Keratinocyte (primary cell): ENCODE results near the gene RETREG1. TPM values are rescaled to one million over a fixed set of nuclear protein-coding genes. Genes with fewer than 3 reads are reported as not detected.

Experiments used
- DNase-seq: peaks from one replicate; pipeline ENCODE4 v3.0.0-alpha.2; 2011; ENCODE audit warnings: low read depth, missing footprints, low spot score
- FAIRE-seq: peaks from 2 replicates; lab custom pipeline; 2011; peaks lifted over from hg19 to GRCh38; lab: Jason Lieb, UNC
- H2AFZ ChIP-seq: 2 replicates; pipeline ENCODE4 v1.6.0; 2012; ENCODE audit warnings: low read length, control low read depth, inconsistent platforms; ENCODE audit not compliant: control insufficient read depth
- H3K27ac ChIP-seq: 2 replicates; pipeline ENCODE4 v1.5.1; 2011; ENCODE audit warnings: low read length; ENCODE audit not compliant: control insufficient read depth, insufficient read depth
- H3K27me3 ChIP-seq: 3 replicates; pipeline ENCODE4 v1.6.0; 2011; ENCODE audit warnings: low read length; ENCODE audit not compliant: control insufficient read depth, insufficient read depth; ENCODE audit errors: extremely low read depth
- H3K36me3 ChIP-seq, 2 experiments: 2 replicates in 1 of 2; 3 replicates in 1 of 2; pipeline ENCODE4 v1.5.1; 2011; ENCODE audit warnings: low read length in 2 of 2, mild to moderate bottlenecking in 1 of 2; ENCODE audit not compliant: control insufficient read depth in 2 of 2, insufficient read depth in 2 of 2; ENCODE audit errors: extremely low read depth in 1 of 2
- H3K4me1 ChIP-seq: 3 replicates; pipeline ENCODE4 v1.5.1; 2011; ENCODE audit warnings: low read length; ENCODE audit not compliant: control insufficient read depth, insufficient read depth; ENCODE audit errors: extremely low read depth
- H3K4me2 ChIP-seq: 3 replicates; pipeline ENCODE4 v1.6.0; 2011; ENCODE audit warnings: low read depth, low read length; ENCODE audit not compliant: control insufficient read depth, insufficient read depth; ENCODE audit errors: extremely low read depth
- H3K4me3 ChIP-seq, 3 experiments: fragments of 200-600 bp in 1 of 3; sonication (generic) in 1 of 3; 2 replicates in 2 of 3; 3 replicates in 1 of 3; pipeline ENCODE4 v1.5.1; 2011 to 2016; ENCODE audit warnings: low read length in 3 of 3, mild to moderate bottlenecking in 3 of 3, control low read depth in 2 of 3, inconsistent platforms in 1 of 3, low read depth in 1 of 3, mixed read lengths in 1 of 3, mixed run types in 1 of 3, moderate library complexity in 1 of 3; ENCODE audit not compliant: control insufficient read depth in 2 of 3, insufficient read depth in 2 of 3; ENCODE audit errors: extremely low read depth in 1 of 3
- H3K79me2 ChIP-seq: 2 replicates; pipeline ENCODE4 v1.6.0; 2012; ENCODE audit warnings: low read length; ENCODE audit not compliant: control insufficient read depth, insufficient read depth
- H3K9ac ChIP-seq: 3 replicates; pipeline ENCODE4 v1.6.0; 2011; ENCODE audit warnings: low read length; ENCODE audit not compliant: control insufficient read depth, insufficient read depth; ENCODE audit errors: extremely low read depth
- H3K9me1 ChIP-seq: 3 replicates; pipeline ENCODE4 v1.6.0; 2011; ENCODE audit warnings: low read length; ENCODE audit not compliant: control insufficient read depth, insufficient read depth; ENCODE audit errors: extremely low read depth
- H3K9me3 ChIP-seq: 2 replicates; pipeline ENCODE4 v1.5.1; 2012; ENCODE audit warnings: low read depth, low read length; ENCODE audit not compliant: control insufficient read depth
- H4K20me1 ChIP-seq: 3 replicates; pipeline ENCODE4 v1.6.0; 2011; ENCODE audit warnings: low read length; ENCODE audit not compliant: control insufficient read depth, insufficient read depth; ENCODE audit errors: extremely low read depth
- CTCF ChIP-seq, 3 experiments: IDR thresholded peaks in 1 of 3; conservative IDR thresholded peaks in 1 of 3; optimal IDR thresholded peaks in 1 of 3; 2 replicates in 2 of 3; 3 replicates in 1 of 3; pipeline versions ENCODE3 to v1.5.1; 2011; ENCODE audit warnings: low read length in 3 of 3, mild to moderate bottlenecking in 3 of 3, moderate library complexity in 2 of 3, control low read depth in 1 of 3, inconsistent platforms in 1 of 3; ENCODE audit not compliant: insufficient read depth in 2 of 3; ENCODE audit errors: extremely low read depth in 1 of 3
- EZH2 ChIP-seq: IDR thresholded peaks from one replicate; pipeline ENCODE4 v1.6.1; 2012; ENCODE audit warnings: inconsistent platforms, mild to moderate bottlenecking, low read length, moderate library complexity
- dilution Hi-C: fragments of 300-500 bp; cut with MboI; formaldehyde crosslinking; loops from one replicate; pipeline ENCODE4 v1.7.0; 2020; ENCODE audit warnings: low sequenced_read_pairs; ENCODE audit not compliant: extremely low pct_ligation_motif_present
- polyA plus RNA-seq, 5 experiments: library from polyadenylated mRNA; depleted of rRNA in 3 of 5; stranded (reverse) in 3 of 5; stranded (forward) in 1 of 5; unstranded in 1 of 5; fragments of >200 nt; gene quantifications; 1 replicate in 1 of 5; 2 replicates in 3 of 5; 3 replicates in 1 of 5; pipeline versions ENCODE4 v1.2.1 to v1.2.3, GENCODE V29; 2011 to 2012; ENCODE audit warnings: missing spikeins in 2 of 5, low read depth in 1 of 5, low replicate concordance in 1 of 5

Gene RETREG1
- polyA plus RNA-seq, 1 donor (not counting 4 experiments of a cell fraction or from before 2014, with no cell fraction given) = 7.4 TPM

GRCh38 chr5:16492398-16493140 is 124.2 kb downstream of the RETREG1 start:
- H3K9me1 ChIP-seq = no peaks in the 10 kb centered on the region
- dilution Hi-C loops = no loop called here

GRCh38 chr5:16490911-16491310 is 125.9 kb downstream of the RETREG1 start:
- Histone ChIP-seq H4K20me1 (no peaks in the 10 kb centered on the region), H3K4me3 (no peak overlapping the region), H3K9ac (no peak overlapping the region), H3K27me3 (no peaks in the 10 kb centered on the region), H3K9me1 (no peaks in the 10 kb centered on the region), H3K79me2 (no peaks in the 10 kb centered on the region), H3K4me1 (peaks cover 20% of the 10 kb centered on the region), H3K4me2 (no peak overlapping the region), H3K36me3 (no peaks in the 10 kb centered on the region), H3K27ac (no peak overlapping the region), H3K9me3 (no peaks in the 10 kb centered on the region), H2AFZ (no peak overlapping the region)
- FAIRE-seq (peak; percentile 62), DNase-seq (no peak)
- dilution Hi-C loops = no loop called here
- no peak for TF ChIP-seq CTCF (optimal IDR thresholded peaks at IDR 0.05 in 1 of 3, IDR thresholded peaks at IDR 0.05 in 1 of 3, conservative IDR thresholded peaks at IDR 0.05 in 1 of 3; ENCODE audit: extremely low read depth in 1 of 3, insufficient read depth in 2 of 3, low read length in 3 of 3)
- no peak for TF ChIP-seq EZH2

More at GRCh38 chr5:16492398-16493140, 124.2 kb downstream of the RETREG1 start:
- Histone ChIP-seq H3K9me3 (no peaks in the 10 kb centered on the region), H4K20me1 (no peaks in the 10 kb centered on the region), H3K4me1 (peaks cover 20% of the 10 kb centered on the region), H3K36me3 (no peaks in the 10 kb centered on the region), H3K4me2 (peak overlapping the region; percentile 49), H3K27ac (peak overlapping the region; percentile 99), H3K4me3 (peak overlapping the region in 2 of 3 experiments; percentile 1 to 47), H2AFZ (no peak overlapping the region), H3K27me3 (no peaks in the 10 kb centered on the region), H3K9ac (peak overlapping the region; percentile 82), H3K79me2 (no peaks in the 10 kb centered on the region)
- no peak for TF ChIP-seq EZH2
- no peak for TF ChIP-seq CTCF (optimal IDR thresholded peaks at IDR 0.05 in 1 of 3, IDR thresholded peaks at IDR 0.05 in 1 of 3, conservative IDR thresholded peaks at IDR 0.05 in 1 of 3; ENCODE audit: extremely low read depth in 1 of 3, insufficient read depth in 2 of 3, low read length in 3 of 3)
- peak; percentile 75 for FAIRE-seq
- DNase-seq = no peak
